HL-60 (cell line): ENCODE measurements around the gene ENDOU.

Experiments
- DNase-seq, 2 experiments: peaks; one replicate each; pipeline ENCODE4 v3.0.0-alpha.2; 2010 to 2020; ENCODE audit warnings: low read depth in 1 of 2, low spot score in 1 of 2
- H3K27ac ChIP-seq: fragments of 250-450 bp; sonication (Bioruptor Pico); replicated peaks from 2 replicates; pipeline ENCODE4 v1.5.1; 2020; ENCODE audit warnings: mild to moderate bottlenecking, moderate library complexity
- H3K27me3 ChIP-seq: fragments of 250-450 bp; sonication (Bioruptor Pico); 2 replicates; pipeline ENCODE4 v1.5.1; 2021; ENCODE audit warnings: mild to moderate bottlenecking, moderate library complexity; ENCODE audit not compliant: insufficient read depth, poor library complexity, severe bottlenecking
- H3K4me3 ChIP-seq: replicated peaks from 2 replicates; pipeline ENCODE4 v1.5.1; 2011; ENCODE audit warnings: mild to moderate bottlenecking, control low read depth, low read length; ENCODE audit not compliant: insufficient read depth
- CTCF ChIP-seq: IDR thresholded peaks from one replicate; pipeline ENCODE4 v1.5.1; 2011; ENCODE audit warnings: low read length, control low read depth, inconsistent platforms; ENCODE audit not compliant: insufficient read depth
- GABPA ChIP-seq: IDR thresholded peaks from 2 replicates; pipeline ENCODE4 v1.6.1; 2012; ENCODE audit warnings: low read depth
- POLR2AphosphoS5 ChIP-seq: IDR thresholded peaks from 2 replicates; pipeline ENCODE4 v1.6.1; 2012; ENCODE audit warnings: low read depth
- REST ChIP-seq: IDR thresholded peaks from 2 replicates; pipeline ENCODE4 v1.6.1; 2012; ENCODE audit warnings: low read depth; ENCODE audit not compliant: insufficient replicate concordance
- SPI1 ChIP-seq: IDR thresholded peaks from 2 replicates; pipeline ENCODE4 v1.6.1; 2012; ENCODE audit warnings: low read depth, mild to moderate bottlenecking, borderline replicate concordance
- long read RNA-seq: library from polyadenylated mRNA; unstranded; transcript quantifications from one replicate; pipeline ENCODE4 v2.0.0, GENCODE V29; 2020

ENDOU gene
- long read RNA-seq = 0 reads

GRCh38 chr12:47725091-47725772, at the start of gene ENDOU:
ENDOU (minus strand) TSS chr12:47725490; CDS start chr12:47725413, 77 bp downstream.
- no peak within 1 kb of the TSS for H3K4me3 ChIP-seq
- no peak within 1 kb of the TSS for H3K27ac ChIP-seq
- DNase-seq = no peak
- H3K27me3 ChIP-seq = no peaks in the 10 kb centered on the region
- TF ChIP-seq SPI1 (no peak), POLR2AphosphoS5 (no peak)

GRCh38 chr12:47774663-47775062, 49.4 kb upstream of the ENDOU start:
- peak overlapping the region; percentile 57 for H3K27ac ChIP-seq
- no peak for DNase-seq
- no peaks in the 10 kb centered on the region for H3K27me3 ChIP-seq
- TF ChIP-seq SPI1 = no peak
- no peak for TF ChIP-seq GABPA
- TF ChIP-seq REST = no peak
- no peak for TF ChIP-seq CTCF
- TF ChIP-seq POLR2AphosphoS5 = no peak
- no peak overlapping the region for H3K4me3 ChIP-seq

- Histone ChIP-seq H3K4me3 (peak overlapping the region; percentile 68), H3K27ac (peak overlapping the region; percentile 47), H3K27me3 (no peaks in the 10 kb centered on the region)
- peak in 1 of 2 experiments; percentile 14 for DNase-seq
- no peak for TF ChIP-seq SPI1
- no peak for TF ChIP-seq POLR2AphosphoS5
- TF ChIP-seq REST = no peak
- no peak for TF ChIP-seq CTCF
- no peak for TF ChIP-seq GABPA
Measured at GRCh38 chr12:47773858-47774580, 48.7 kb upstream of the ENDOU start.

- peak within 1 kb of the TSS; percentile 47 for H3K27ac ChIP-seq
- DNase-seq = peak in 1 of 2 experiments; percentile 65
- TF ChIP-seq REST (no peak), POLR2AphosphoS5 (no peak), CTCF (no peak), SPI1 (no peak), GABPA (no peak)
- peak within 1 kb of the TSS; percentile 68 for H3K4me3 ChIP-seq
- no peaks in the 10 kb centered on the region for H3K27me3 ChIP-seq
Measured at GRCh38 chr12:47773062-47773857, 48.0 kb upstream of the ENDOU start, which contains the start of gene SLC48A1. SLC48A1 (plus strand) TSS chr12:47773238; CDS start chr12:47773305, 67 bp downstream.
